SIG-M5 treated with dmso at 0.1 percent for 504 hours (cell line): ENCODE measurements around the gene IFNB1.
A peak's percentile ranks its signal among the peaks of the same experiment; 100 is the strongest.

Experiments
- DNase-seq: peaks from one replicate; lab custom pipeline; 2025; ENCODE audit not compliant: unreplicated experiment; lab: John Stamatoyannopoulos, UW

IFNB1 gene

DNA sequence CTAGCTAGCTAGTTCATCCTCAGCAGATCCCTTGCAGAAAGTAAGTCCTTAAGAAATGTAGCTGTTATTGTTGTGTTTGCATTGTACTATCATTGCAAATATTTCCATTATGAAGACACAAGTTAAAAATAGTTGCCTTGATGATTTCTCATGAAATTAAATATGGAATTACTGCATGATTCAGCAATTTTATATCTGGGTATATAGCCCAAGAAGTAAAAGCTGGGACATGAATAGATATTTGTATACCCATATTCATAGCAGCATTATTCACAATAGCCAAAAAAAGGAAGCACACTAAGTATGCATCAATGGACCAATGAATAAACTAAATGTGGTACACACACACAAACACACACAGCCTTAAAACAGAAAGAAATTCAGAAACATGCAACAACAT lies 6.8 kb downstream of the IFNB1 start:
- DNase-seq: no peak

DNA sequence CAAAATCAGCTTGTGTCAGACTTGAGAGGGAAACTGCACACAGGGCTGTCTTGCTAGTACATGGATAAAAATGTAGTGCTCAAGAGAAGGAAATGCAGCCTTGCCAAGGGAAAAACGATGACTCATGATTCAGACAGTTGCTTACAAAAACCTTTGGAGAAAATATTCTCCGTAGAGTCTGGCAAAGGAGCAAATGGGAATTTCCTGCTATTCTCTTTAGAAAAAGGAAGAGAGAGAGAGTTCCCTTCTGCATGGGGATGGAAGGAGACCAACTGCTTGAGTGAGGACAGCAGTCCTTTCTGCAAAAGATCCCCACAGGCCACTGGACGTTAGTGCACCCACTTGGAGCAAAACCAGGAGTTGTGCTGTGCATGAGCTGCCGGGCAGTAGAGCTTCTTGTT lies 7.6 kb downstream of the IFNB1 start:
- DNase-seq: no peak

DNA sequence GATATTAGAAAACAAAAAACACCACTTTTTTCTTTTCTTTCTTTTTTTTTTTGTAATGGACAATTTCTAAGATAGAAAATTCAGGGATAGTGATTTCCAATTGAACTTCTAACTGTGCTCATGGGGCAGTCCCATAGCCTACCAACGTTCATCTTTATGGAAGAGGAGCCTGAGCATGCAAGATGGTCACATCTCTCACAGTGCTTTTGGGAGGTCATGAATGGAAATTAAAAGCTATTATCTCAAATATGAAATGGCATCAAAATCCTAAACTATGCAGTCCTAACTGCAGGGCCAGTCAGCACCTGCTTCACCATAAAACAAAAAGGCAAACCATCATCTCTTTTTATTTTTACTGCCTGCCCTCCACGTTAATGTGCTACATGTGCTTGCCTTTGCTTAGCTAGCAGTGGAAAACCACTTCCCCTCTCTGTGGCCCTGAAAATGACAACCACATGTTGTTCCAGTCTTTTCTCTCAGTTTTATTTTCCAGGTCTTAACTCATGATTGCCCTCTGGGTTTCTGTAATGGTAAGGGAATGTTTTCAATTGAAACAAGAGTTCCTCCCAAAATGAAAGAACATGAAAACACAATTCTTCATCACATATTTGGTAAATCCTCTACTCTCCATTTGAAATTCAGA lies 16.7 kb downstream of the IFNB1 start:
- no peak for DNase-seq

DNA sequence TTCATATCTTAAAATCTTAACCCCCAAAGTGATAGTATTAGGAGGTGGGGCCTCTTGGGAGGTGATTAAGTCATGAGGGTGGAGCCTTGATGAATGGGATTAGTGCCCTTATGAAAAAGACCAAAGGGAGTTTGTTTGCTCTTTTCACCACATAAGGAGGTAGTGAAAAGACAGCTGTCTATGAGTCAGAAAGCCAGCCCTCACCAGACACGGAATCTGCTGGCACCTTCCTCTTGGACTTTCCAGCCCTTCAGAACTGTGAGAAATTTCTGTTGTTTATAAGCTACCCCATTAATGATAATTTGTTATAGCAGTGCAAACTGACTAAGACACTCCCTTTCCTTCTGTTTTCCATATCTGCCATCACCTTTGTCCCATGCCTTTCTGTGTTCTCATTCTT lies 20.8 kb downstream of the IFNB1 start:
- DNase-seq: no peak

DNA sequence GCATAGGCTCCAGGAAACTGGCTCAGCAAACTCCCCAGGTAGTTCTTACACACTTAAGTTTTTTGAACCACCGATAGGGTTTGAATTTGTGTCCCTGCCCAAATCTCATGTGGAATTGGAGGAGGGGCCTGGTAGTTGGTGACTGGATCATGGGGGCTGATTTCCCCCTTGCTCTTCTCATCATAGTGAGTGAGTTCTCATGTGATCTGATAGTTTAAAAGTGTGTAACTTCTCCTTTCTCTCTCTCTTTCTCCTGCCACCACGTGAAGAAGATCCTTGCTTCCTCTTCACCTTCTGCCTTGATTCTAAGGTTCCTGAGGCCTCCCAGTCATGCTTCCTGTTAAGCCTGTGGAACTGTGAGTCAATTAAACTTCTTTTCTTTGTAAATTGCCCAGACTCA lies 23.9 kb downstream of the IFNB1 start:
- no peak for DNase-seq

DNA sequence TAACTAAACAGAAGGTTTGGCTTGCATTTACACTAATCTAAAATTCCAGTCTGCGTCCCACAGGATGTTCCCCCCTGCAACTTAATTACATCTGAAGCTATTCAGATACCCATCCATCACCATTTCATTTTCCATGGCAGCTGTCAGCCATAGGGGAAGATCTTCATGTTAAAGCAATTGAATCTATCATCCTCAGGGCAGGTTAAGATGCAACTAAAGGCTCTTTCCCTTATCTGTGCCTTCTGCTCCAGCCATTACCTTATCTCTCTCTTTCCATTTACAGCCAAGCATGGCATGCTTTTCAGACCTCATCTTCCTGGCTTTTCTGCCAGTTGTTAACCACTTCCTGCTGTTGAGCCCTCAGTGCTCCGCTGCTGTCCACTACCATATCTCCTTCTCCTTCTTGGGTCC lies 30.5 kb downstream of the IFNB1 start:
- DNase-seq: no peak

DNA sequence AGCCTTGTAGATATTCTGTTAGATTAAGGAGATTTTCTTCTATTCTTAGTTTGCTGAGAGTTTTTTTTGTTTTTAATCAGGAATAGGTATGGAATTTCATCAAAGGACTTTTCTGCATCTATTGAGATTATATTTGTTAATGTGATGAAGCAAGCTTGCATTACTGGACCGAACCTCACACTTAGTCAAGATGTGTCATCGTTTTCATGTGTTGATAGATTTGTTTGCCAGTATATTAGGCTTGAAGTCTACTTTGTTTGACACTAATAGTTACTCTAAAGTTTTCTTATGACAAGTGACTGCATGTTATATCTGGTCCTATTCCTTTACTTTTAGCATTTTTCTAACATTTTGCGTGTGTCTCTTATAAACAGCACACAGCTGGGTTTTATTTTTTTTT lies 33.9 kb downstream of the IFNB1 start:
- DNase-seq: no peak

DNA sequence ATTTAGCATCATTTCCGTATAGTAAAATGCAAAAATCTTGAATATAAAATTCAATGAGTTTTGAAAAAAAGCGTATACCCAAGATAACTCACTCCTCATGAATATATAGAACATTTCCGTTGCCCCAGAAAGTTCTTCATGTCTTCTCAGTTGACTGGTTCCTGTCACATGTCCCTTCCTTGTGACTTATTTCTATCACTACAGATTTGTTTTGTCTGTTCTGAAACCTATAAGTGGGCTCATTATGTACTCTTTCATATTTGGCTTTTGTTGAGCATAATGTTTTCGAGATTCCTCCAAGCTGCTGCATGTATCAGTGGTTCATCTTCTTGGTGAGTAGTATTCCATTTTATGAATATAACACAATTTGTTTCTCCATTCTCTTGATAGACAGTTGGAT lies 35.3 kb downstream of the IFNB1 start:
- DNase-seq: no peak

DNA sequence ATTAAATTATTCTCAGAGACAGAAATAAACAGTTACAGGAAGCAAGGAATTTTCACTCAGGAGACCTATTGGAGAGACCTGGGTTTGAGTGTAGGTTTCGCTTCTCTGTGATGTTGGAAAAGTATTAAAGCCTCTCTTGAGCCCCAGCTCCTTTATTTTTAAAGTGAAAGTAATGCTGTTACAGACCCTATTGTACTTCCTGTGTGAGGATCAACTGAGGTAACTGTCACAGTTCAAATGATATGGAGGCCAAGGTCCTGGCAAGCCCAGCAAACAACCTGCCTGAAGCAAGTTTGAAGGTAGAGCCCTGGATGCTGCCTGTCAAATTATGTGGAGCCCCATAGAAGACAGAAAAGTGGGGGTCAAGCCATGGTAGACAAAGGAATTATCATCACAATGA lies 38.4 kb downstream of the IFNB1 start:
- no peak for DNase-seq

DNA sequence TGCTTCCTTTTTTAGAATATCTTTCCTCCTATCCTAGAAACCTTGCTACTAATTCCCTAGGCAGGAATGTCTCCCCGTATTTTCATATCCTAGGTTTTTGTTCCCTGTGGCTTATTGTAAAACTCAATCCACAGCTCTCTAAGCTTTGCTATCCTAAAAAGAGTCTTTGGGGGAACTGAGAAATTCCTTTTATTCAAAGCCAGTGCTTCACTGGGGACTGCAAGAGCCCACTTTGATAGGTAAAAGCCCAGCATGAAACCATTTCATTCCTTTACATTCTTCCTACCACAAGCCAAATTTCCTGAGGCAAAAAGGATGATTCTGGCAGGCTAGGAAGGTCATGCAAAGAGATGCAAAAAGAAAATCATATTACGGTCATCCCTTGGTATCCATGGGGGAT lies 40.5 kb downstream of the IFNB1 start:
- DNase-seq: no peak

DNA sequence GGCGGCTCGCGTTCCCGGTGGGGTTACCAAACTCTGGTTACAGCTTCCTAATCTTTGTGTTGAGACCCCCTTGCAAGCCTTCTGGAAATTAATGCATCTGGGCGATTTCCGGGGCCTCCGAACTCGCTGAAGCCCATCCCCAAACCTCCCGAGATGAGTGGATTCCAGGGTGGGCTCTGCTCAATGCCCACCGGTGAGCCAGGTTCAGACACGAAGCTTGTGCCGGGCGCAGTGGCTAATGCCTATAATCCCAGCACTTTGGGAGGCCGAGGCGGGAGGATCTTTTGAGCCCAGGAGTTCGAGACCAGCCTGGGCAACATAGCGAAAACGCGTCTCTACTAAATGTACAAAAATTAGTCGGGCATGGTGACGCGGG lies 45.9 kb downstream of the IFNB1 start:
- DNase-seq: no peak

DNA sequence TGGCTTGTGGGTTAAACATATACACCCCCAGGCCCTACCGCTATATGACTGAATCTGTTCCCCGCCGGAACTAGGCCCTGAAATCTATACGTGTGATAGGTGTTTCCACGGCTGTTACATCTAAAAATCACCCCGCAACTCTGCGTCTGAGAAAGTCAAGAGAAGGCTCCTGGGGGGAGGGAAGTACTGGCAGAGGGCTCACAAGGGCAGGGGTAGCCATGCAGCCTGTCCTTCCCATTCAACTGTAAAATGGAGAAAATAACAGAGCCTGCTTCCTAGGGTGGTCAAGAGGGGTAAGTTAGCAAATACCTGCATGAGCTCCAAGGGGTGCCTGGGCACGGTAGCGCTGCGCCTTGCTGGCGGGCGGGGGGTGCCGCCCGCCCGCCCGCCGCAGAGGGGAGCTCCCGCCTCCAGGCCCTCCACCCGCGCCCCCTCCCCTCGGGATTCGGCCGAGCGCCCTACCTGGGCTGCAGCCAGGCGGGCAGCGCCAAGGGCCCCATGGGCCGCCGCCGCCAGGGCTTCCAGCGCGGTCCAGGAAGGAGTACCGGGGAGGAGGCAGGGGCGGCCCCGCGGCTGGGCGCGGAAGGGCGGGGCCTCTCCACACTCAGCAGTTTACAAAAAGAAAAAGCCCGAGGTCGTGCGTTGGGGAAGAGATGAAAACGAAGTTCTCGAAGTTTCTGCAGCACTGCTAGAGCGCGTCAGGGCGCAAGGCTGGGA lies 46.5 kb downstream of the IFNB1 start, which contains the start of gene HACD4:
Gene HACD4, minus strand, starts transcription at position 550 of the 717 bp plus-strand sequence. Its CDS starts 50 bp downstream, at position 500.
- DNase-seq: peak; percentile 14

DNA sequence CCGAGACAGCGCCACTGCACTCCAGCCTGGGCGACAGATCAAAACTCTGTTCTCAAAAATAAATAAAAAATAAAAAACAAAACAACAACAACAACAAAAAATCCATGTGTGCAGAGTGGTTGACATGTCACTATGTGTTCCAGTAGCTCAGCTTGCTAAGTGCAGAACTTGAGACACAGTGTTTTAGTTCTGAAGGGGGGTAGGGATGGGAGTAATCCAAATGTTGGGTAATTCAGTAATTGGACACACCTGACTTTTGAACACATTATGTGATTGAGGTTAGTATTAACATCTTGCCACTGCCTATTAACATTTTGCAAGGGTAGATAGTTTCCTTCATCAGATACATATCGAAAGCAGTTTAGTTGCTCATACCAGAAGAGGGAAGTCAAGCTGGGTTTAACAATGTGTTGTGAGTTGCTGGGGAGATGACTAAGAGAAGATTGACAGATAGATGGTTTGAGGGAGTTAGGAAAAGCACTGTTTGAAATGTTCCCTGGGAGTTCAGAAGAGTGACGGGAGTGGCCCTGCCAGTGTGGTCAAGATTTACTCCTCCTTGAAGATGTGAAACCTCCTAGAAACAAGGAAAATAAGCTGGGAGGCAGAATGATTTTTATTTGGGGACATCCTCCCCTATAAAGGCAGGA lies 47.2 kb downstream of the IFNB1 start:
- DNase-seq: peak; percentile 82

DNA sequence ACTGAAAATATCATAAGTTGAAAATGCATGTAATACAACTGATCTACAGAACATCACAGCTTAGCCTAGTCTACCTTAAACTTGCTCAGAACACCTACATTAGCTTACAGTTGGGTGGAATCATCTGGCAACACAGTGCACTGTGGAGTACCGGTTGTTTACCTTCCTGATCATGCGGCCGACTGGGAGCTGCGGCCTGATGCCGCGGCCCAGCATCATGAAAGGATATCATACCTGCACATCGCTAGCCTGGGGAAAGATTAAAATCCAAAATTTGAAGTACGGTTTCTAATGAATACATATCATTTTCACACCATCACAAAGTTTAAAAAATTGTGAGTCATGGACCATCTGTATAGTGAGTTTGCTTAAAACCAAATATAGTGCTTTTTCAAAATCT lies 48.1 kb downstream of the IFNB1 start:
- DNase-seq: no peak

DNA sequence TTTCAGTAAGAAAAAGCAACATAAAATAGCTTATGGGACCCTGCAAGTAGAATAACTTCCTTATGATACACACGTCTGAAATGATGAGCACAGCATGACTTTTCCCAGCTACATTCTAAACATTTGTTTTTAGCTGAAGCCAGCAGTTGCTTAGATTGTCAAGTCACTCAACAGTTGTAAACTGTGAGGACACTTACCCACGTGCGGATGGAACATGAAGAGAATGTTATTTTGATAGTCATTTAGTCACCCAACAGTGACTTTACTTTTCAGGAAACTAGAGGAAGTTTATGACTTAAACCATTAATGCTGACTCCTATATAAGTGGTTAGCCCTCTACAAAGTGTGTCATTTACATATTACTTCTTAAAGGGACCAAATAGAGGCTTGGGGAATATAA lies 49.3 kb downstream of the IFNB1 start:
- no peak for DNase-seq

DNA sequence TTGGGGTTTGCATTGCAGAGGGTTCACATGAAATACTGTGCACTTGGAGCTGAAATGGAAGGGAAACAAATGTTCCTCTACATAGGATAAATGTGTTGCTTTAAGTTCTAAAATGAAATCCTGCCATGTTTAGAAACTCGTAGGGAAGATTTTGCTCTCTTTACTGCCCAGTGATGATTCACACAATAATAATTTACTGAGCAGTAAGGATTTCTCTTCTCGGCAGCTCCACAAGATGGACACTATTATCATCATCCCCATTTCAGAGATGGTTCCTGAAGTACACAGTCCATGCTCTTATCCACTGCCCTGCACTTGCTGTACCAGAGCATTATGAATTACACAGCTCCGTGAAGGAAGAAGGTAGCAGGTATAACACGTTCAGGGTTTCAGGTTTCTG lies 50.4 kb downstream of the IFNB1 start:
- DNase-seq: no peak
